Suprapubic skin (tissue), 4 donors: ENCODE data around the gene BNIP1.

Source experiments
- CTCF ChIP-seq, 2 donors: fragments of 200-600 bp in 1 of 2; fragments of 450-650 bp in 1 of 2; sonication (generic) in 1 of 2; IDR thresholded peaks; one replicate each; pipeline ENCODE4 v1.5.1; 2016 to 2019; ENCODE audit warnings: antibody characterized with exemption in 2 of 2, mild to moderate bottlenecking in 1 of 2, moderate library complexity in 1 of 2
- EP300 ChIP-seq: sonication (generic); formaldehyde crosslinking; IDR thresholded peaks from one replicate; pipeline ENCODE4 v1.6.1; 2017; ENCODE audit warnings: antibody characterized with exemption
- POLR2A ChIP-seq, 2 donors: fragments of 450-650 bp; IDR thresholded peaks; one replicate each; pipeline ENCODE4 v1.6.1; 2017; ENCODE audit warnings: antibody characterized with exemption in 2 of 2, mild to moderate bottlenecking in 2 of 2, moderate library complexity in 2 of 2
- POLR2AphosphoS5 ChIP-seq, 3 donors: sonication (generic); formaldehyde crosslinking; IDR thresholded peaks; one replicate each; pipeline ENCODE4 v1.6.1; 2017; ENCODE audit warnings: antibody characterized with exemption in 3 of 3

GRCh38 chr5:173178369-173178910 is 34.1 kb downstream of the BNIP1 start:
- TF ChIP-seq CTCF (IDR thresholded peaks at IDR 0.05) = no peak
- no peak for TF ChIP-seq POLR2AphosphoS5 (IDR thresholded peaks at IDR 0.05)
- TF ChIP-seq EP300 = no peak
- no peak for TF ChIP-seq POLR2A (IDR thresholded peaks at IDR 0.05)
